MM.1S (cell line): ENCODE results near the gene CALR3.
"Not testable (repeated sequence)": the region's sequence is repeated elsewhere in the genome, so short reads cannot be mapped to it uniquely, and the experiment has no call there.

Source experiments
- EZH2 ChIP-seq: fragments of 300-600 bp; sonication (generic); optimal IDR thresholded peaks from 2 replicates; pipeline ENCODE3; 2017; ENCODE audit warnings: low read depth, mild to moderate bottlenecking, antibody characterized with exemption, low read length, mixed read lengths
- TF ChIP-seq, protein P1 (sequence below): fragments of 300-600 bp; sonication (generic); IDR thresholded peaks from 2 replicates; pipeline ENCODE4 v1.5.1; 2016; ENCODE audit warnings: antibody characterized with exemption, low read length, mixed read lengths

DNA sequence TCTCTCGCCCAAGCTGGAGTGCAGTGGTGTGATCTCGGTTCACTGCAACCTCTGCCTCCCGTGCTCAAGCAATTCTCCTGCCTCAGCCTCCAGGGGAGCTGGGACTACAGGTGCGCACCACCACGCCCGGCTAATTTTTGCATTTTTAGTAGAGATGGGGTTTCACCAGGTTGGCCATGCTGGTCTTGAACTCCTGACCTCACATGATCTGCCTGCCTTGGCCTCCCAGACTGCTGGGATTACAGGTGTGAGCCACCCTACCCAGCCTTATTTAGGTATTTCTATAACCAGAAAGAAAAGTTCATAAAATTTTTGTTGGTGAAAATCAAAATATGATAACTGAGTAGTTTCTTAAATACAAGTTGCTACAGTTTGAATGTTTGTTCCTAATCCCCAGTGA lies 47.8 kb upstream of the CALR3 start:
- TF ChIP-seq, protein P1, sequence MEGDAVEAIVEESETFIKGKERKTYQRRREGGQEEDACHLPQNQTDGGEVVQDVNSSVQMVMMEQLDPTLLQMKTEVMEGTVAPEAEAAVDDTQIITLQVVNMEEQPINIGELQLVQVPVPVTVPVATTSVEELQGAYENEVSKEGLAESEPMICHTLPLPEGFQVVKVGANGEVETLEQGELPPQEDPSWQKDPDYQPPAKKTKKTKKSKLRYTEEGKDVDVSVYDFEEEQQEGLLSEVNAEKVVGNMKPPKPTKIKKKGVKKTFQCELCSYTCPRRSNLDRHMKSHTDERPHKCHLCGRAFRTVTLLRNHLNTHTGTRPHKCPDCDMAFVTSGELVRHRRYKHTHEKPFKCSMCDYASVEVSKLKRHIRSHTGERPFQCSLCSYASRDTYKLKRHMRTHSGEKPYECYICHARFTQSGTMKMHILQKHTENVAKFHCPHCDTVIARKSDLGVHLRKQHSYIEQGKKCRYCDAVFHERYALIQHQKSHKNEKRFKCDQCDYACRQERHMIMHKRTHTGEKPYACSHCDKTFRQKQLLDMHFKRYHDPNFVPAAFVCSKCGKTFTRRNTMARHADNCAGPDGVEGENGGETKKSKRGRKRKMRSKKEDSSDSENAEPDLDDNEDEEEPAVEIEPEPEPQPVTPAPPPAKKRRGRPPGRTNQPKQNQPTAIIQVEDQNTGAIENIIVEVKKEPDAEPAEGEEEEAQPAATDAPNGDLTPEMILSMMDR, result not testable (repeated sequence)
- not testable (repeated sequence) for TF ChIP-seq EZH2
